ENCODE results near the gene PBRM1.

PBRM1 gene

DNA sequence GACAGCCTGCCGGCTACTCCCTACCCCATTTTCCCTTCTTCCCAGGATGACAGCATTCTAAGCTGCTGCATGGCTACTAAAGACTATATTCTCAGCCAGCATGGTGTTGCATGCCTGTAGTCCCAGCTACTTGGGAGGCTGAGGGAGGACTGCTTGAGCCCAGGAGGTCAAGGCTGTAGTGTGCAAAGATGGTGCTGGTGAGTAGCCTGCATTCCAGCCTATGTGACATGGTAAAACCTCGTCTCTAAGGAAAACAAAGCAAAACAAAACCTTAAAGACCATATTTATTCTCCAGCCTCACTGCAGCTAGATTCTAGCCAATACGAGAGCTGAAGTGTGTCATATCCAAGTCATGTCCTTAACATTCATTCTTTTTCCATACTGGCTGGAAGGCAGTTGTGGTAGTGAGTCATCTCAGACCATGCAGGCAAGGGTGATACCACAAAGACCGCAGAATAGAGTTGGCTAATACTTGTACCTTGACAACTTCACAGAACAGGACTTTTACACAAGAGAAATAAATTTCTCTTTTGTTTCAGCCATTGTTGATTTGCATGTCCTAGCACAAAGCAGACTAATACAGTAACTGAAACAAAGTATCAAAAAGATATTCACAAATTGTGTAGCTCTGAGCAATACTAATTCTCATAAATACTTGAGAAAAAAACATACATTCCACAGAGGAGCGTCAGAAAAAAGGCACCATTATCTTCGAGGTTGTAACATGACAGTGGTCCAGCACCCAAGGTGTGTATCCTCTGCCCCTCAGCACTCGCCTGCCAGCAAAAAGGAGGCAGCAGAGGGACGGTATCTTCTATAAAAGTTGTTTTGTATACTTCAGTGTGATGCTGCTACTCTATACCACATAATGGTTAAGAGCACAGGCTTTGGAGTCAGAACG, 14.8 kb downstream of the PBRM1 start:
- no peak for DNase-seq (ENCODE audit: low read depth)

DNA sequence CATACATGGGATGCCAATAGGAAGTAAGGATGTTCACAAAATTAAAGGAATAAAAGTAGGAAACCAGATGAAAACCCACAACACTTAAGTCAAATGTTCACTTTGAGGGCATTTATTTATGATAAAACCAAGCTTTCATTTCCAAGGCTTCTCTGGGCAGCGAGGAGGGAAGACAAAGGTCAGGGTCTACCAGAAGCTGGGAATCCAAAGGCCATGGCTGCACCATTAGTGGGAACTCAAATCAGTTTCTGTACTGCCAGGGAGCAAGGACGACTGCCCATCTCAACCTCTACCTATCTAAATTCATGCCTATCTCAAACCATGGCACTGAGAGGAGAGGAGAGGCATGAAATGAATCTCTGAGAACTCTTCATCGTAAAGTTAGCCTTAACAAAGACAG, 22.6 kb downstream of the PBRM1 start:
- DNase-seq (ENCODE audit: low read depth) = no peak

DNA sequence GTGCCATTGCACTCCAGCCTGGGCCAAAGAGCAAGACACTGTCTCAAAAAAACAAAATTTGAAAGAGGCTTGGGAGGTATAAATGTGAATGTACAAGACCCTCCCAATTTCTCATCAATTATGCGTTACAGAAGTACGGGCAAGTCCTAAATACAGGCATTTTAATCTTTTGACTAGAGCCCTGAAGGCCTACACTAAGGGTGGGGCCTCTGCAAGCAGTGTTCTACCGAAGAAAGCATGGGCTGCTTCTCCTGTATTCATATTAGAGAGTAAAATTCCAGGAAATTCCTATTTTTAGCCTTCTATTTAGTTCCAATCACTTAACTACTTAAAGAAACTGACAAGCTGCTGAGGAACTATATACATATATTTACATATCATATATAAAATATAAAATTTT, 25.7 kb downstream of the PBRM1 start:
- no peak for DNase-seq (ENCODE audit: low read depth)

DNA sequence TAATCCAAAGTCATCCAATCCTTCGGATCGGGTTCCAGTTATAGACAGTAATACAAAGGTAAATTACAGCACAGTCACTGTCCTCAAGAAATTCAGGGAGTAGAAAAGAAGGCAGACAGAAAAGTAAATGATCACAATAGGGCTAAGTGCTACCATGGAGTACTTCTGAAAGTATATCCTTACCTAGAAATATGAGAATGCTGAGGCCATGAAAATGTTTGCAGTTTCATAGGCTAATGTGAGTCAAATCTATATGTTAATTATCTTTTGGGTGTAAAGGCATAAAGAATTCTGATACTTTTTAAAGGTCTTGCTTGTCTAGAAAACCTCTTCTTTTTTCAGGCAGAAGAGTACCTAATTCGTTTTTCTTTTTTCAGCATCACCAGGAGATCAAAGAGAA, 29.8 kb downstream of the PBRM1 start:
- no peak for DNase-seq (ENCODE audit: low read depth)

DNA sequence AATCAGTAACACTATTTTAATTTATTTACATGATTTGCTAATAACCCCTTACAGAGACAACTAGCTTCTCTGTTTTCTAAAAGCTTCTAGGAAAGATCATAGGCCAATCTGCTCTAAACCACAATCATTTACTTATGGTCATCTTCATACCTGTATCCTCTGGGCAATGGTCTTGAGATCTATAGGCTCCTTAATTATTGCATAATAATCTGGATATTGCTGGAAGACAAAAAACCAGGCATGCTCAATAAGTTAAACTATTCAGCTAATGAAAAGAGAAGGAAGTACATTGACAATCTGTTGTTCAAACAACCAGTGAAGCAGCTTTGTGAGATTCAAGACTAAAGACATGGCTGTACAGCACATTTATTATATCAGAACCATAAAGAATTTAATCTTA, 34.1 kb downstream of the PBRM1 start:
- no peak for DNase-seq (ENCODE audit: low read depth)

DNA sequence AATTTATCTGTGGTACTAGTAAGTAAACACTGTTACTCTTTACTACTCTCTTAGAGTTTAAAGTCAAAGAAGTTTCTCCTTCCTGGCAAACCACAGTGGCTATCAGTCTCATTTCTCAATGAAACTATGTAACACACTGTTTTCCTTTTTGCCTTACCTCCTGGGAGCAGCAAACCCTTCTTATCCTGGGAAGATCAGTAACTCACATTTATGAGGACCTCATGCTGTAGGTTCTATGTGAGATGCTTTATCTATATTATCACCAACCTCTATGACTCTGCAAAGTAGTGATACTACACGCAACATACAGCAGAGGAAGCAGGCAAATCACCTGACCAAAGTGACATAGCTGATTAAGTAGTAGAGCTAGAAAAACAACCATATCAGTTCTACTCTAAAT, 35.3 kb downstream of the PBRM1 start:
- DNase-seq (ENCODE audit: low read depth) = no peak

DNA sequence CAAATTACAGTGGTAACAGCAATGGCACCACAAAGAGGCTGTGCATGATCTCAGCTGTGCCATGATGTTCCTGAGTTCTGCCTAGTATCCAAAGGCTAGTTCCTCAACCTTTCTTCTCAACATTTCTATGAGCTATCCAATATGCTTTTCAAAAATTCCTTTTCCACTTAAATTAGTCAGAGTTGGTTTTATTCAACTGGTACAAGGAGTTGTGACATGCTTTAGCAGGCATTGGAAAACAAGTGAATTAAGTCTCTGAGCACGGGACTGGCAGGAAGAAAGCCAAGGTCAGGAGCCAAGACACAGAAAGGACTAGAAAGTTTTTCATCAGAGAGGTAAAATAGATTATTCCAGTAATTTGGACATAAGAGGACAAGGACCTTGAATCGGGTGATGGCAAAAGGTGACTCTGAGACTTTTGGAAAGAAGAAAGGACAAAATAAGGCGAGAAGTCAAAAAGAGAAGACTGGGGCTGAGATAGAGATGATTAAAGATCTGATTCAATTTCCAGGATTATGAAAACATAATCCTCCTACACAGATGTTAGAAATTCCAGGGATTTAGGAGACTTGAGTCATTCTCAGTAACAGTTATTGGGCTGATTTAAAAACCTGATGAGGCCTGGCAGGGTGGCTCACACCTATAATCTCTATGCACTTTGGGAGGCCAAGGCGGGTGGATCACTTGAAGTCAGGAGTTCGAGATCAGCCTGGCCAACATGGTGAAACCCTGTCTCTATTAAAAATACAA, 36.1 kb downstream of the PBRM1 start:
- no peak for DNase-seq (ENCODE audit: low read depth)

DNA sequence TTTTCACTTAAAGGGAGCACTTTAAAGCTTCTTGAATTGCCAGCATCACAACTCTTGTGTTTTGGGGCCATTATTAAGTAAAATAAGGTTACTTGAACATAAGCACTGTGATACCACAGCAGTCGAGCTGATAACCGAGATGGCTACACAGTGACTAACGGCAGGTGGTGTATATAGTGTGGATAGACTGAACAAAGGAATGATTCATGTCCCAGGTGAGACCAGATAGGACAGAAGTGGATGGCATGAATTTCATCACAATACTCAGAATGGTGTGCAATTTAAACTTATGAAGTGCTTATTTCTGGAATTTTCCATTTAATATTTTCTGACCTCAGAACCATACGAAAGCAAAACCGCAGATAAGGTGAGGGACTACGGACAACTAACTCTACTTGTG, 40.2 kb downstream of the PBRM1 start:
- no peak for DNase-seq (ENCODE audit: low read depth)

DNA sequence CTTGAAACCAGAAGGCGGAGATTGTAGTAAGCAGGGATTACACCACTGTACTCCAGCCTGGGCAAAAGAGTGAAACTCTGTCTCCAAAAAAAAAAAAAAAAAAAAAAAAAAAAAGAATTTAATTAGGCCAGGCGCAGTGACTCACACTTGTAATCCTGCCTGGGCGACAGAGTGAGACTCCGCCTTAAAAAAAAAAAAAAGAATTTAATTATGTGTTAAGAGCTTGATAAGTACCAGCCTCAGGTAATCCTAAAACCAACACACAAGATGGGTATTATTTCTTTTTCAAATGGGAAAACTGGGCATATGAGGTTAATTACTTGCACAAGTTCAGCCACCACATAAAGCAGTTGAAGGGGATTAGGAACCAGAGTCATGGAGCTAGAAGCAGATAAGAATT, 49.0 kb downstream of the PBRM1 start:
- no peak for DNase-seq (ENCODE audit: low read depth)

DNA sequence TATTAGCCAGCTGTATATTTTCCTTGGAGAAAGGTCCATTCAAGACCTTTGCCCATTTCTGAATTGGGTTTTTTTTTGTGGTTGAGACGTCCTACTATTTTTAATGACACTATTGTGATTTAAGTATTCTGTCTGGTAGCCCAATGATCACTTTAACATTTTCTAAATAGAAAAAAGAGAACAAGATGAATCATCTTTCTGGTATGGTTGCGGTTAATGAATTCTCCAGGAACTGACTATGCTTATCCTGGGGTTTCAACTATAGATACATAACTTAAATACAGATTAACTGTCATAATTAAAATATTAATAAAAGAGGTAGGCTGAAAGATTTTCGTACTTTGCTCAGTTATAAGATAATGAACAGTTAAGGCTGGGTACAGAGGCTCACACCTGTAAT, 51.9 kb downstream of the PBRM1 start:
- DNase-seq (ENCODE audit: low read depth) = no peak

DNA sequence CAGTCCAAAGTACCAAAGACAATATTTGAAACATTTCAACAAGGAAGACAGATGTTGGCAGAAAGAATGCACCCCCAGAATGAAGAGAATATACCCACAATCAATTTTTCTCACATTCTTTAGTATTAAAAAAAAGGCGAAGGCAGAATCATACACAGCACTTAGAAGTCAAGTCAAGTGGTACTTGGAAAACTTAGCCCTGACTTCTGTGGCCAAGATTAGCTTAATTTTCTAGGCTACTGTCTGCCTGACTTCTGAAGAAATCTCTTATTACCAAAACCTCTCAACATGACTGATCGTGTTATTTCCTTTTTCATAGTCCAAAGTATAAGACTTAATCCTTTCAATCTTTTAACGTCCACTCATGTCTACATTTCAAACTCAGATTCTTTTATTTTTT, 60.7 kb downstream of the PBRM1 start:
- DNase-seq (ENCODE audit: low read depth) = no peak

DNA sequence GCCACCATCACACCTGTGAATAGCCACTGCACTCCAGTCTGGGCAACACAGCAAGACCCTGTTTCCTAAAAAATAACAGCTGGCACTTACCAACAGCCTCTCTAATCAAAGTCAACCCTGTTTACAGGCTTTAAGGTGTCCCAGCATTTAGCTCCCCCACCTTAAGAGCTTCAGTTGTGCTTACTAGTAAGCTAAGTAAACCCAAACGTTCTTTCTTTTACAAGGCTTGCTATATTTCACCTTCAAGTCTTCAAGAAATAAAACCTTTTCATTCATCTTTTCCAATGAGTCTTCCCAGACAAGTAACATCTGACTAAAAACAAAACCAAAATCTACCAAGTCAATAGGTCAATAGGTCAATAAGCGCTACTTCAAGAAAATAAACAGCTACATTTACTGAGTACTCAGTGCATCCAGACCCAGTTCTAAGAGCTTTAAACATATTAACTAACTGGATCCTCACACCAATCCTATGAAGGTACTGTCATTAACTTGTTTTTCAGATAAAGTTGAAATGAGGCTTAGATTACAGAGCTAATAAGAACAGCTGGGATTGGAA, 62.4 kb downstream of the PBRM1 start:
- DNase-seq (ENCODE audit: low read depth) = no peak

DNA sequence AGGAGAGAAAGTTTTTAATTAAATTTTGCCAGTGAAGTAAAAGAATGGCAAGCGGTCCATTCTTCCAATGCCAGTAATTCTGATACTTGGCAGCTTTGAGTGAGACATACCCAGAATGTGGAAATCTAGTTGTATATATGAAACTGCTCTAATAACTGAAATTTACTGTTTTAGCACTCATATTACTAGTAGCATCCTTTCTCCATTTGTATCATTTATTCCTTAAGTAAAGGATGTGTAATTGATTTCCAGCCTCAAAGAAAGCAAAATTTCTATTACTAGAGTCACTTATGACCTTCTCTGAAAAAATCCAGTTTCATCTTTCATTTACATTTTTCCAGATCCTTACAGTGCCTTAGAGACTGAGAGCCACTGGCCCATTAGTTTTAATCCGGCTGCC, 65.1 kb downstream of the PBRM1 start:
- DNase-seq (ENCODE audit: low read depth) = no peak

DNA sequence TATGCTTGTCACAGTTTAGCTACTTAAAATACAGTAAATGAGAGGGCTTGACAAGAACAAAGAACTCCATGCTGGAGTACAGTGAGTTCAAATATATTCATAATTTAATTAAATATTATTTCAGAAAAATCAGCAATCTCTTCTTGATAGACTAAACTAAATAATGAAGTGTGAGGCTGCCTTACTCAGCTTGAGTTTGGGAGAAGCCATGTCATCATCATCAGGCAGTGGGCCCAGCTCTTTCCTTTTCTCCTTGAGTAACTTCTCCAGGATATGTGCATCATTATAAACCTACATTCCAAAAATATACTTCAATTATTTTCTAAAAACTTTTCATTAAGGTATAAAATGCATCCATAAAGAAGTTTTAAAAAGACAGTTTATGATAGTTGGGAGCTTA, 70.5 kb downstream of the PBRM1 start:
- DNase-seq (ENCODE audit: low read depth) = no peak

DNA sequence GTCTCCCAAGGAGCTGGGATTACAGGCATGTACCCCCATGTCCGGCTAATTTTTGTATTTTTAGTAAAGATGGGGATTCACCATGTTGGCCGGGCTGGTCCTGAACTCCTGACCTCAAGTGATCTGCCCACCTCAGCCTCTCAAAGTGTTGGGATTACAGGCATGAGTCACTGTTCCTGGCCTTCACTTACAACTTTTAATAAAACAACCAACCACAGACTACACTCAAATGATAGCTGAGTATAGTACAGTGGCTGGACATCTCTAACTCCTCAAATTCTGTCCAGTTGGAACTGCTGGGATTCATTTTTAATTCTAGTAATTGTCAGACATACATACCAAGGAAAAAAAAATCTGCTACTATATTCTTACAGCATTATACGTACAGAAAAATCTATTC, 71.0 kb downstream of the PBRM1 start:
- DNase-seq (ENCODE audit: low read depth) = no peak

DNA sequence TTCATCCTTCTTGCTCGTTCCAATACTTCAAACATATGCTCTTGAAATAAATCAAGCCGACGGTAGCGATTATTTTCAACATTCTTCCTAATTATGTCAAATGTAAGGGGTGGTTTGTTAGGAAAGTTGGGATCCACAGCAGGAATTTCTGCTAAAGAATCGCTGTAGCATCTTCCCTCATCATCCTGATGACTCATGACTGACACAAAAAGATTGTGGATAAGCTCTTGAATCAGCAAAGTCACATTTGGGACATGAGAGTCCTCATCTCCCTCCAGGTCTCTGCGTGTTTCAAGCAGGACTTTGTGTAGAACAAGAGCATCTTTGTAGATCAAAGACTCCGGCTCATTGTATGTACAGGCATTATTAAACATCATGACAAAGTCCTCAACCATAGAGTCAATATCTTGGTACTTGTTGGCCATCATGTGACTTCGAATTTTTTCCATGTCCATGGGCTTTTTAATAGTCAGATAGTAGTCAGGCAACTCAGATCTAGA, 76.3 kb downstream of the PBRM1 start:
- DNase-seq (ENCODE audit: low read depth) = no peak

DNA sequence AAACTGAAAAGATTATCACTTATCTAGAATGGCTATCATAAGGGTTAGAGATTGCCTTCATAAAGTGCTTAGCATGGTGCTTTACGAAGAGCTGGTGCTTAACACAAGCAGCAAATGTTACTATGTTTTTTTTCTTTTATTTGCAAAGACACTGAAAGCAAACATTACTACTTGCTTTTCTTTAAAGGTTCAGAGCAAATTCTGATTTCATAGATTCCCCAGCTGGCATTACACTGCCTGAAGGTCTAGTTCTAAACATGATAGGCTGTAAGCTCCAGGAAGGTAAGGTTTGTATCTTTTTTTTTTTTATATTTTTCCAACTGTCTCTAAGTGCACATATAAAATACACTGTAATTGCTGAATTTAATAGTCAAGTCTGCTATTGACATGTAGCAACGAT, 77.4 kb downstream of the PBRM1 start:
- no peak for DNase-seq (ENCODE audit: low read depth)

DNA sequence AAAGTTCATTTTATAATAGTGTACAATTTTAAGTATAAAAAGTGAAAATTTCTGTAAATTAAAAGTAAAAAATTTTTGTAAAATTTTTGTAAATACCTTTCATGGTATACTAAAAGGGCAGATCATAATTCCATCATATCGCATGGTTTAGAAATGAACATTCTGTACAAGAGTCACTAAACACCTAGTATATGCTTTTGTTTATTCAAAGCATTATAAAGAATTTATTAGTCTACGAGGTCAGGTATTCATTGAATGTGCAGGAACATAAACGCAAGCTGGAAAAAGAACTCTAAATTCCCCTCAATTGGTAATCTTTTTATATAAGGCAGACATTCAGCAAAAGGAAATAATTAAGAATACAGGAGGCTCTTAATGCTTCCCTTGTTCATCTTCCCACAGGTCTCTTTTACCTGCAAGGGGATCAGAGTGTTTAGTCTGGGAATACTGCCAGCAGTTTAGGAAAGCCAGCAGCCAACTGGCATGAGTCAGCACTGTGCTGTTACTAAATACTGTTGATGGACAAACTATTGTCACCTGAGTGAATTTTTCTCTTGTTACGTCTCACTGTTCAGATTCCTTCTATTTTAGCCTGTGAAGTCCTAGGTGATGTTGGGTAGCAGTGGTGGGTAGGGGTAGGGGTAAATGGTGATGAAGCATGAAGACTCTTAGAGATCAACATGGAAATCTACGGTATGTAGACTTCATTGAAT, 79.2 kb downstream of the PBRM1 start:
- no peak for DNase-seq (ENCODE audit: low read depth)

DNA sequence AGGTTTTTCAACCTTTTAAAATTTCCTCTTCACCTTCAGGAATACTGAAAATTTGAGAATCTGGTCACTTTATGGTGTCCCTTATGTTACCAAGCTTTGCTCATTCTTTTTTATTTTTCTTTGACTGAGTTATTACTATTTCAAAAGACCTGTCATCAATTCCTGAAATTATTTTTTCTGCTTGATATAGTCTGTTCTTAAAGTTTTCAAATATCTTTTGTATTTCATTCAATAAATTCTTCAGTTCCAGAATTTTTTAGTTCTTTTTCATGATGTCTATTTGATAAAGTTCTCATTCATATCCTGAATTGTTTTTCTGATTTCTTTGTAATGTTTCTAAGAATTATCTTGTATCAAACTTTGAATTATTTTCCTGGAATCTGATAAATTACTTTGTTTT, 85.5 kb downstream of the PBRM1 start:
- DNase-seq (ENCODE audit: low read depth) = no peak

DNA sequence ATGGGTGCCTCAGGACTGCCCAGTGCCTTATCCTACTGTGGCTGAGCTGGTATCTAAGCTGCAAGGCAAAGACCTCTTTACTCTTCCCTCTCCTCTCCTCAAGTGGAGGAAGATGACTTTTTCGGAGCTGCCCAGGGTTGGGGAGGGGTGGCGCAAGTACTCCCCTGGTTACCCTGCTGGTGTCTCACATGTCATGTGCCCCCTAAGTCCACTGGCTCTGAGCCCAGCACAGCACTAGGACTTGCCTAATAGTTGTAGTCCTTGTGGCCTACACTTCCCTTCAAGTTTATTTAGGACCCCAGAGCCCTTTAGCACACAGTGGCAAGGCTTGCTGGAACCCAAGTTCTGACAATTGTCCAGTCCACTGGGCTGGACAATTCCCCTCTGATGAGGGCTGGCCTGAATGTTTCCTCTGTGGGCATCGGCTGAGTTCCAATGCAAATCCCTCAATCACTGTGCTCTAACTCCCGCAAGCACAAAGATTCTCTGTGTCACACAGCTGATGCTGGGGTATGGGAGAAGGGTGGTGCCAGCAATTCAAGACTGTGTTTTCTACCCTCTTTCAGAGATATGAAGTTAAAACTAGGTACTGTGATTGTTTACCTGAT, 89.0 kb downstream of the PBRM1 start:
- no peak for DNase-seq (ENCODE audit: low read depth)

DNA sequence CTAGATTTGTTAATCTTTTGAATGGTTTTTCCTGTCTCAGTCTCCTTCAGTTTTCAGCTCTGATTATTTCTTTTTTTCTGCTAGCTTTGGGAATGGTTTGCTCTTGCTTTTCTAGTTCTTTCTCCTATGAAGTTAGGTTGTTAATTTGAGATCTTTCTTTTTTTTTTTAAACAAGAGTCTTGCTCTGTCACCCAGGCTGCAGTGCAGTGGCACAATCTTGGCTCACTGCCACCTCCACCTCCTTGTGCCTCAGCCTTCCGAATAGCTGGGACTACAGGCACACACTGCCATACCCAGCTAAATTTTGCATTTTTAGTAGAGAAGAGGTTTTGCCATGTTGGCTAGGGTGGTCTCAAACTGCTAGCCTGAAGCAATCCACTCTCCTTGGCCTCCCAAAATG, 92.6 kb downstream of the PBRM1 start:
- DNase-seq (ENCODE audit: low read depth) = no peak
